Peyer's patch (tissue), 4 donors: ENCODE results near the gene HAUS3.

Experiments used
- POLR2A ChIP-seq, 2 donors: fragments of 450-650 bp; IDR thresholded peaks; one replicate each; pipeline ENCODE4 v1.5.1; 2017; ENCODE audit warnings: antibody characterized with exemption in 2 of 2, mild to moderate bottlenecking in 2 of 2, moderate library complexity in 2 of 2
- TF ChIP-seq, protein P1 (sequence below), 6 experiments: fragments of 450-650 bp in 4 of 6; fragments of 200-600 bp in 2 of 6; sonication (generic) in 1 of 6; IDR thresholded peaks; one replicate each; pipeline ENCODE4 v1.5.1; 2017 to 2019; ENCODE audit warnings: antibody characterized with exemption in 6 of 6, mild to moderate bottlenecking in 3 of 6, moderate library complexity in 1 of 6

DNA sequence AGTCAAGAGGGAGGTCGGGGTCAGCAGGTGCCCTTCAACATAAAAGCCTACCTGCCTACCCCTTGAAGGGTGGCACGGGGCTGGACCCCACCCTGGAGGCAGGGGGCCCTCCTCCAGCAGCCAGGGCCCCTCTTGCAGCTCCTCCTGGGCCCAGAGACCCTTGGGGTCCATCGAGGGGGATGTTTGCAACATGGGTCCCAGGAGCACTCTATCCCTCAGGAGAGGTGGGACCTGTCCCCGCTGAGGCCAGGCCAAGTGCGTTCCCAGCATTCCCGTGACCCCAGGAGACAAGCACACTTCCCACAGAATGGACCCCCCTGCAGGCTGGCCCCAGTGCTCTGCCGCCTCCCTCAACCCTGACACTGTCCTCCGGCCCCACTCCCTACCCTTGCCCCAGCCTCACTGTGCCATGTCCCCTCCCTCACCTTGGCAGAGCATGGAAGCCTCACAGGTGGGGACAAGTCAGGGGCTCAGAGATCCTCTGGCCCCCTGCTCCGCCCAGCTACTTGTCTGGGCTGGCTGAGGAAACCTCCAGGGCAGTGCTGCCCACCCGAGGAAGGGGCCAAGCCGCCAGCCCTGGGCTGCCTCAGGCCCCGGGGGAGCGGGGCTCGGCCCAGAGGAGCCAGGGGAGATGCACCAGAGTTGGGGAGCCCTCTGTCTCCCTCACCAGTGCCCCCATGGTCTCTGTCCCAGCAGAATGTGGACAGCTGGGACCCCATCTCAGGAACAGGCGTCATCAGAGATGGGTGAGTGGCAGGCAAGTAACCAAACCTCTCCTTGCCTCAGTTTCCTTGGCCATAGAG lies 17.8 kb upstream of the HAUS3 start:
- TF ChIP-seq, protein P1, sequence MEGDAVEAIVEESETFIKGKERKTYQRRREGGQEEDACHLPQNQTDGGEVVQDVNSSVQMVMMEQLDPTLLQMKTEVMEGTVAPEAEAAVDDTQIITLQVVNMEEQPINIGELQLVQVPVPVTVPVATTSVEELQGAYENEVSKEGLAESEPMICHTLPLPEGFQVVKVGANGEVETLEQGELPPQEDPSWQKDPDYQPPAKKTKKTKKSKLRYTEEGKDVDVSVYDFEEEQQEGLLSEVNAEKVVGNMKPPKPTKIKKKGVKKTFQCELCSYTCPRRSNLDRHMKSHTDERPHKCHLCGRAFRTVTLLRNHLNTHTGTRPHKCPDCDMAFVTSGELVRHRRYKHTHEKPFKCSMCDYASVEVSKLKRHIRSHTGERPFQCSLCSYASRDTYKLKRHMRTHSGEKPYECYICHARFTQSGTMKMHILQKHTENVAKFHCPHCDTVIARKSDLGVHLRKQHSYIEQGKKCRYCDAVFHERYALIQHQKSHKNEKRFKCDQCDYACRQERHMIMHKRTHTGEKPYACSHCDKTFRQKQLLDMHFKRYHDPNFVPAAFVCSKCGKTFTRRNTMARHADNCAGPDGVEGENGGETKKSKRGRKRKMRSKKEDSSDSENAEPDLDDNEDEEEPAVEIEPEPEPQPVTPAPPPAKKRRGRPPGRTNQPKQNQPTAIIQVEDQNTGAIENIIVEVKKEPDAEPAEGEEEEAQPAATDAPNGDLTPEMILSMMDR (IDR thresholded peaks at IDR 0.05) = no peak
- TF ChIP-seq POLR2A (IDR thresholded peaks at IDR 0.05) = no peak
